SK-N-SH treated with all-trans-retinoic acid at 6 μM for 48 hours (cell line): ENCODE results near the gene TMEM25.

Experiments
- ATAC-seq: fragments of 200-7000 bp; cut with Tn5 transposase; 3 replicates; pipeline ENCODE4 v1.9.1; 2020; ENCODE audit warnings: mild to moderate bottlenecking, moderate library complexity
- ARNTL ChIP-seq: fragments of 450-650 bp; formaldehyde crosslinking; IDR thresholded peaks from 2 replicates; pipeline ENCODE4 v1.5.0; 2020; ENCODE audit warnings: low read depth, mild to moderate bottlenecking, moderate library complexity, borderline replicate concordance
- BACH2 ChIP-seq: fragments of 250-450 bp; sonication (Bioruptor Pico); IDR thresholded peaks from 2 replicates; pipeline ENCODE4 v1.9.0; 2021; ENCODE audit warnings: mild to moderate bottlenecking, borderline replicate concordance
- CREB5 ChIP-seq: fragments of 250-450 bp; sonication (Bioruptor Pico); IDR thresholded peaks from 2 replicates; pipeline ENCODE4 v1.5.1; 2020; ENCODE audit warnings: low read depth, mild to moderate bottlenecking, moderate library complexity
- CSDC2 ChIP-seq: fragments of 250-450 bp; sonication (Bioruptor Pico); IDR thresholded peaks from 2 replicates; pipeline ENCODE4 v1.5.0; 2020; ENCODE audit warnings: mild to moderate bottlenecking, moderate library complexity
- CSRNP3 ChIP-seq: fragments of 250-450 bp; sonication (Bioruptor Pico); IDR thresholded peaks from 2 replicates; pipeline ENCODE4 v1.5.1; 2021; ENCODE audit warnings: mild to moderate bottlenecking, moderate library complexity
- ESRRG ChIP-seq: fragments of 250-450 bp; sonication (Bioruptor Pico); IDR thresholded peaks from 2 replicates; pipeline ENCODE4 v1.6.1; 2021; ENCODE audit warnings: mild to moderate bottlenecking
- GLIS3 ChIP-seq: fragments of 250-450 bp; sonication (Bioruptor Pico); IDR thresholded peaks from 2 replicates; pipeline ENCODE4 v1.5.0; 2020; ENCODE audit warnings: mild to moderate bottlenecking, moderate library complexity
- ISL1 ChIP-seq: fragments of 250-450 bp; sonication (Bioruptor Pico); IDR thresholded peaks from 2 replicates; pipeline ENCODE4 v2.1.2; 2022; ENCODE audit warnings: mild to moderate bottlenecking, moderate library complexity
- OSR1 ChIP-seq: fragments of 250-450 bp; sonication (Bioruptor Pico); IDR thresholded peaks from 2 replicates; pipeline ENCODE4 v1.8.0; 2022; ENCODE audit warnings: moderate library complexity, mild to moderate bottlenecking, inconsistent platforms
- PATZ1 ChIP-seq: fragments of 250-450 bp; sonication (Bioruptor Pico); IDR thresholded peaks from 2 replicates; pipeline ENCODE4 v1.8.0; 2020; ENCODE audit warnings: mild to moderate bottlenecking, moderate library complexity, borderline replicate concordance
- POU6F1 ChIP-seq: fragments of 250-450 bp; sonication (Bioruptor Pico); IDR thresholded peaks from 2 replicates; pipeline ENCODE4 v1.8.0; 2021; ENCODE audit warnings: low read depth, mild to moderate bottlenecking, moderate library complexity, borderline replicate concordance
- PPARA ChIP-seq: fragments of 250-450 bp; sonication (Bioruptor Pico); IDR thresholded peaks from 2 replicates; pipeline ENCODE4 v1.5.0; 2020; ENCODE audit warnings: mild to moderate bottlenecking, borderline replicate concordance
- RARB ChIP-seq: fragments of 250-450 bp; sonication (Bioruptor Pico); IDR thresholded peaks from 2 replicates; pipeline ENCODE4 v1.8.0; 2021; ENCODE audit warnings: mild to moderate bottlenecking, moderate library complexity
- TOX ChIP-seq: fragments of 250-450 bp; sonication (Bioruptor Pico); IDR thresholded peaks from 2 replicates; pipeline ENCODE4 v1.8.0; 2021; ENCODE audit warnings: mild to moderate bottlenecking, moderate library complexity, borderline replicate concordance
- TSHZ2 ChIP-seq: fragments of 250-450 bp; sonication (Bioruptor Pico); IDR thresholded peaks from 2 replicates; pipeline ENCODE4 v1.5.0; 2020; ENCODE audit warnings: mild to moderate bottlenecking, moderate library complexity
- ZC3H10 ChIP-seq: fragments of 250-450 bp; sonication (Bioruptor Pico); IDR thresholded peaks from 2 replicates; pipeline ENCODE4 v1.5.1; 2021; ENCODE audit warnings: mild to moderate bottlenecking, moderate library complexity
- ZFP3 ChIP-seq: fragments of 250-450 bp; sonication (Bioruptor Pico); IDR thresholded peaks from 2 replicates; pipeline ENCODE4 v1.5.0; 2020; ENCODE audit warnings: mild to moderate bottlenecking, moderate library complexity
- ZFP30 ChIP-seq: fragments of 450-650 bp; formaldehyde crosslinking; IDR thresholded peaks from 2 replicates; pipeline ENCODE4 v1.5.0; 2022; ENCODE audit warnings: mild to moderate bottlenecking, moderate library complexity
- ZNF565 ChIP-seq: fragments of 450-650 bp; formaldehyde crosslinking; conservative IDR thresholded peaks from 2 replicates; pipeline ENCODE4 v1.5.0; 2020; ENCODE audit warnings: low read depth, mild to moderate bottlenecking, moderate library complexity
- ZNF70 ChIP-seq: fragments of 450-650 bp; formaldehyde crosslinking; IDR thresholded peaks from 2 replicates; pipeline ENCODE4 v1.5.0; 2020; ENCODE audit warnings: mild to moderate bottlenecking, moderate library complexity
- ZNF8 ChIP-seq: fragments of 450-650 bp; formaldehyde crosslinking; IDR thresholded peaks from 2 replicates; pipeline ENCODE4 v1.5.0; 2020; ENCODE audit warnings: mild to moderate bottlenecking, moderate library complexity

Gene TMEM25

GRCh38 chr11:118552341-118552740 is 21.3 kb downstream of the TMEM25 start:
- ATAC-seq: no peak
- TF ChIP-seq TOX: no peak
- TF ChIP-seq ESRRG: no peak
- TF ChIP-seq CSRNP3 (CRISPR knock-in tag): no peak
- no peak for TF ChIP-seq ZNF70 (CRISPR knock-in tag)
- TF ChIP-seq ISL1 (CRISPR knock-in tag): no peak

- TF ChIP-seq GLIS3 (CRISPR knock-in tag) (no peak), CREB5 (CRISPR knock-in tag) (no peak), ESRRG (no peak), TOX (no peak), ZNF70 (CRISPR knock-in tag) (no peak), ZFP30 (CRISPR knock-in tag) (no peak), ZC3H10 (CRISPR knock-in tag) (no peak), ZFP3 (CRISPR knock-in tag) (no peak), POU6F1 (no peak), CSDC2 (CRISPR knock-in tag) (no peak), BACH2 (no peak), OSR1 (CRISPR knock-in tag) (no peak), PPARA (no peak)
- ATAC-seq: no peak
These were observed 29.8 kb downstream of the TMEM25 start for GRCh38 chr11:118560806-118561205.

GRCh38 chr11:118565051-118565450 is 34.1 kb downstream of the TMEM25 start:
- no peak for TF ChIP-seq ZNF8 (CRISPR knock-in tag)
- no peak for TF ChIP-seq ARNTL (CRISPR knock-in tag)
- TF ChIP-seq ISL1 (CRISPR knock-in tag): no peak
- TF ChIP-seq PATZ1 (CRISPR knock-in tag): no peak
- no peak for TF ChIP-seq CSDC2 (CRISPR knock-in tag)
- no peak for TF ChIP-seq TSHZ2 (CRISPR knock-in tag)
- no peak for TF ChIP-seq ZFP30 (CRISPR knock-in tag)
- no peak for TF ChIP-seq ZC3H10 (CRISPR knock-in tag)
- TF ChIP-seq CSRNP3 (CRISPR knock-in tag): no peak
- no peak for TF ChIP-seq ZFP3 (CRISPR knock-in tag)
- no peak for TF ChIP-seq POU6F1
- no peak for TF ChIP-seq CREB5 (CRISPR knock-in tag)
- TF ChIP-seq OSR1 (CRISPR knock-in tag): no peak
- no peak for TF ChIP-seq TOX
- TF ChIP-seq PPARA: no peak
- TF ChIP-seq GLIS3 (CRISPR knock-in tag): no peak
- no peak for TF ChIP-seq ZNF70 (CRISPR knock-in tag)
- TF ChIP-seq RARB (CRISPR knock-in tag): no peak
- TF ChIP-seq ZNF565 (CRISPR knock-in tag): no peak
- ATAC-seq: no peak
